ENCODE results near the gene RASA3.

The RASA3 gene

GRCh38 chr13:114122591-114123211, 9.7 kb downstream of the RASA3 start:
- Histone ChIP-seq H3K27me3 (replicated peaks) (no peaks in the 10 kb centered on the region), H3K27ac (no peak overlapping the region), H3K4me3 (ENCODE audit: low read depth, low read length) (no peak overlapping the region), H3K36me3 (replicated peaks) (peaks cover 4% of the 10 kb centered on the region)
- no peak for TF ChIP-seq CTCF (IDR thresholded peaks at IDR 0.05; ENCODE audit: low read depth, low read length, missing control alignments)
- in situ Hi-C loops (cut with HindIII; ENCODE audit: low pct_ligation_motif_present, low sequenced_read_pairs): no loop called here
- no peak for DNase-seq

GRCh38 chr13:114122127-114122511, 10.3 kb downstream of the RASA3 start:
- in situ Hi-C loops (cut with HindIII; ENCODE audit: low pct_ligation_motif_present, low sequenced_read_pairs): no loop called here
- Histone ChIP-seq H3K27me3 (replicated peaks) (no peaks in the 10 kb centered on the region), H3K27ac (no peak overlapping the region), H3K4me3 (ENCODE audit: low read depth, low read length) (no peak overlapping the region), H3K36me3 (replicated peaks) (peaks cover 4% of the 10 kb centered on the region)
- no peak for TF ChIP-seq CTCF (IDR thresholded peaks at IDR 0.05; ENCODE audit: low read depth, low read length, missing control alignments)
- DNase-seq: no peak

- in situ Hi-C loops (cut with HindIII; ENCODE audit: low pct_ligation_motif_present, low sequenced_read_pairs): no loop called here
- no peaks in the 10 kb centered on the region for H3K27me3 ChIP-seq (replicated peaks)
- no peak overlapping the region for H3K4me3 ChIP-seq (ENCODE audit: low read depth, low read length)
- peaks cover 4% of the 10 kb centered on the region for H3K36me3 ChIP-seq (replicated peaks)
- no peak overlapping the region for H3K27ac ChIP-seq
- DNase-seq: no peak
- no peak for TF ChIP-seq CTCF (IDR thresholded peaks at IDR 0.05; ENCODE audit: low read depth, low read length, missing control alignments)
Measured at GRCh38 chr13:114121496-114122126, 10.8 kb downstream of the RASA3 start.

GRCh38 chr13:114121031-114121430, 11.4 kb downstream of the RASA3 start:
- no peak for TF ChIP-seq CTCF (IDR thresholded peaks at IDR 0.05; ENCODE audit: low read depth, low read length, missing control alignments)
- Histone ChIP-seq H3K27me3 (replicated peaks) (no peaks in the 10 kb centered on the region), H3K4me3 (ENCODE audit: low read depth, low read length) (no peak overlapping the region), H3K36me3 (replicated peaks) (peaks cover 4% of the 10 kb centered on the region), H3K27ac (peak overlapping the region; percentile 44)
- in situ Hi-C loops (cut with HindIII; ENCODE audit: low pct_ligation_motif_present, low sequenced_read_pairs): no loop called here
- no peak for DNase-seq

GRCh38 chr13:114120591-114121011, 11.8 kb downstream of the RASA3 start:
- DNase-seq: no peak
- Histone ChIP-seq H3K27ac (peak overlapping the region; percentile 44), H3K36me3 (replicated peaks) (peaks cover 4% of the 10 kb centered on the region), H3K27me3 (replicated peaks) (no peaks in the 10 kb centered on the region), H3K4me3 (ENCODE audit: low read depth, low read length) (no peak overlapping the region)
- no peak for TF ChIP-seq CTCF (IDR thresholded peaks at IDR 0.05; ENCODE audit: low read depth, low read length, missing control alignments)
- in situ Hi-C loops (cut with HindIII; ENCODE audit: low pct_ligation_motif_present, low sequenced_read_pairs): no loop called here
